ENCODE data around the gene FARS2.

Gene FARS2

DNA sequence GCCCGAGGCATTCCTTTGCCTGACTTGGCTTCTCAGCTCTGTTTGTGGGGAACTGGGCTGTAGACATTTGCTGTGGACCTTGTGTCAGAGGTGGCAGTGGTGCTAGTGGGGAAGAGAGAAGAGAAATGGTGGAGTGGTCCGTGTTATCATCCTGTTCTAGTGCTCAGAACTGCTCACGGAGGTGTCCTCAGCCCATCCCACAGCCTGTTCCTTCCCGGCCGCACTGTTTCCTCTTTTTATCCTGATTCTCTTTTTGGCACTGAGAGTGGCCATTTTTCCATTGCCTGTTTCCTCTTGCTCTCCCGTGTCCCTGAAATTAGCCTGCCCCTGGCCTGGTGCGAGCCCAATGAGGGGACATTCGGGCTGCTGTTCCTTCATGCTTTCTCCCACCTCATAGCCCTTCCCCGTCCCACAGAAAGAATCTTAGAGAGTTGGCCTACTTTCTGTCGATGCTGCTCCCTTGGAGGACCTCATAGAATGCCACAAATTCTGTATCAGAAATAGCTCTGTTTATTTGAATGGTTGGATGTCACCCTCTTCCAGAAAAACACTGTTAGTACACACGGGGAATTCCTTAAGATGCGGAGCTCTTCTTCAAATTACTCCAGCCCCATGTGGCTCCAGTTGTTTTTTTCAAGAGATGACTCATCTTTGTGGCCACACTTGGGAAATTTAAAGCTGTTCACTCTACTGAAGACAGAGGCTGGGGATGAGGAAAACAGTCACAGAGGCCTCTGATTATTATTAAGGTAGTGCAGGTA lies 26.1 kb downstream of the FARS2 start:
- no peak for DNase-seq

DNA sequence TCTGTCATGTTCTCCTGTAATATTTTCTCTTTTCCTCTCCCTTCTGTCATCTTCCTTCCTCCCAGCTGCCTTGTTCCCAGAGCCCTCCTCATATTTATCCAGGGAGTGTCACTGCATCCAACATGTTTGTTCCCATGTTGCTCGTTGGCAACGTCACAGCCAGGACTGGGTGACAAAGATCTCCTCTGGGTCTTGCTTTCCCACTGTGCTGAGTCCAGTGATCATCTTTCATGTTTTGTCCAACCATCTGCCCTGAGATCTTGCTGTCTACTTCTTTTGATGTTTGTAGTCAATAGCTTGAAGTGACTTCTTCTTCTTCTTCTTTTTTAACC lies 26.6 kb downstream of the FARS2 start:
- no peak for DNase-seq

GRCh38 chr6:5290097-5290496 lies 28.8 kb downstream of the FARS2 start:
- no peak for DNase-seq

GRCh38 chr6:5290500-5290899 lies 29.2 kb downstream of the FARS2 start:
- DNase-seq: no peak

- no peak for DNase-seq
Observed at GRCh38 chr6:5292154-5292553, 30.8 kb downstream of the FARS2 start.

GRCh38 chr6:5293692-5294091 lies 32.4 kb downstream of the FARS2 start:
- no peak for DNase-seq

DNA sequence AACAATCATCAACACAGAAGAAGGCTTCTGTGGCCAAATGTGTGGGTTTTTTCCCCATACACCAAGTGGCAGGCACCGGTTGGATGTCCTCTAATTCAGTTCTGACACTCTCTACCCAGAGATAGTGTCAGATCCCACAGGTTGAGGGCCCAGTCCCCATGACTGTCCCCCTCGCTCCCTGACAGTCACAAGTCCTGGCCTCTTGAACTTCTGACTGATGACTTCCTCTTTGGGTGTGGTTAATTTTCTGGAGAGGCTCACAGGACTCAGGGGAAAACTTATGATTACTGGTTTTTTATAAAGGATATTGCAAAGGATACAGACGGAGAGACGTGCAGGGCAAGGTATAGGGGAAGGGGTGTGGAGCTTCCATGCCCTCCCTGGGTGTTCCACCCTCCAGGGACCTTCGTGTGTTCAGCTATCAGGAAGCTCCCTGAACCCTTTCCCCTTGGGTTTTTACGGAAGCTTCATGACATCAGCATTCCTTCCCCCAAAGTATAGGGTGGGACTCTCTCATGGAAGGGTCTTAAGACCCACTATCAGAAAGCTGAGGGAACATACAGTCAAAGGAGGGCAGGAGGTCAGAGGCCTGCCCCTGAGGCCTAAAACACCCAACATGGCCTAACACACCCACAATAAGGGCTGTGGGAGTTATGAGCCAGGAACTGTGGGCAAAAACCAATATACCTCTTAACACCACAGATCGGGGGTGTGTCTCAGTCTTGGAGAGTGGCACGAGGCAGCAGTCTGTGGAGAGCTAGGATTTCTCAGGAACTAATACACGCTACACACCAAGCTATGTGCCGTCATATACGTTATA lies 33.3 kb downstream of the FARS2 start:
- DNase-seq: no peak

DNA sequence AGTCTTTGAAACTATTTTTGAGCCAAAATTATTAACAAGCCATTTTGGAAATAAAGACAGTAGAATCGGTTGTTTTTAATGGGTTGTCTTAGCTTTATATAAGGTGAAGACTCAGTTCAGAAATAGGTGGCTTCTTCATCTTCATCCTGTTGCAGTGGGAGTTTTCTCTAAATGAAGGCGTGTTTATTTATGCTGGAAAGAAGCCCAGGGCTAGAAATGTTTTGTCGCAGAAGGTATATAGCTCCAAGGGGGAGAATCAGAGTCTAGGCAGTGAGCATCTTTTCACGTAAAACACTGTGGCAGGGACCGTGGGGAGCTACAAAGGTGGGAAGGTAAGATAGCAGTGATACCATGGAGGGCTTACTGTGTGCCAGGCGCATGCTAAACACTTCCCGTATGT lies 34.3 kb downstream of the FARS2 start:
- no peak for DNase-seq

- no peak for DNase-seq
Observed at GRCh38 chr6:5300206-5300764, 39.0 kb downstream of the FARS2 start.

DNA sequence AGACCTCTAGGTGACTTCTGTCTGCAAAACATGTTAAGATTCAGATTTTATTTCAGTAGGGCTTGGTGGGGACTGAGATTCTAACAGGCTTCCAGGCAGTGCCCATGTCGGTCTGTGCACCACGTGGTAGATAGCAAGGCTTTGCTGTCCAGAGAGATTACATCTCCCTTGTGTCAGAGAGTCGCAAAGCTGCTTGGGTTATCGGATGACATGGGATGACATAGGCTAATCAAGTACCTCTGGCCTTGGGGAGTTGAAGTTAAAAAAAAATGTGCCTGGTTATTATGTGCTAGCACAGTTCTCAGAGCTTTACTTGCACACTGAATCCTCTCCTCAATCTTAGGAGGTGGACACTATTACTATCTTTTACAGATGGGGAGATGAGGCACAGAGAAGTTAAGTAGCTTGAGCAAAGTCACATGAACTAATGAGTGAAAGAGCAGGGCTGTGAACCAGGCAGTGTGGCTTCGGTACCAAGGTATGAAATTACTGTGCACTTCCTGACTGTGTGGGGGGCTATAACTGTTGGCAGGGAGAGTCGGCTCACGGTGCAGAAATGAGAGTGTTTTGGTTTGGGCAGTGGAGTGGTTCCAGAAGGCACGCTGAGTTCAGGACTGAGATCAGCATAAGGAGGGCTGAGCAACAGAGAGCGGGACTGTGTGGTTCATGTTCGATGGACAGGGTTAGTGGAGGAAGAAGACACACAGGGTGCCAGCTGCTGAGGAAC lies 41.1 kb downstream of the FARS2 start:
- no peak for DNase-seq

GRCh38 chr6:5302995-5303622 lies 41.8 kb downstream of the FARS2 start:
- DNase-seq: no peak

DNA sequence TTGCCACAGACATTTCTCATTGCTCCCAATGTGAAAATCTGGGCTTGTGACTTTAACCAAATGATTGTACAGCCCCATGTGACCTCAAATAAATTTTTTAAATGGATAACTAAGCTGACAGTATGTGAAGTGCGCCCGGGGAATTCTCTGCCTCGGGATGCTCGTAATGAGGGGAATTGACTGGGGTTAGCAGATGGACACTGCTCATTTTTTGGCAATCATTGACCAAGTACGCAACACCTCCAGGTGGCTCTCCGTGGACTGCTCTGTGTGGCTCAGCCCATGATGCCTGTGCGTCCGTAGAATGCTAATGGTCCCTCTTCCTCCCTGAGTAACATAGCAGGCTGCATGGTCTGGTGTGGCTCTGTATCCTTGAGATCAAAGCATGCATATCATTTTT lies 42.4 kb downstream of the FARS2 start:
- DNase-seq: no peak

GRCh38 chr6:5305968-5306626 lies 44.8 kb downstream of the FARS2 start:
- no peak for DNase-seq

DNA sequence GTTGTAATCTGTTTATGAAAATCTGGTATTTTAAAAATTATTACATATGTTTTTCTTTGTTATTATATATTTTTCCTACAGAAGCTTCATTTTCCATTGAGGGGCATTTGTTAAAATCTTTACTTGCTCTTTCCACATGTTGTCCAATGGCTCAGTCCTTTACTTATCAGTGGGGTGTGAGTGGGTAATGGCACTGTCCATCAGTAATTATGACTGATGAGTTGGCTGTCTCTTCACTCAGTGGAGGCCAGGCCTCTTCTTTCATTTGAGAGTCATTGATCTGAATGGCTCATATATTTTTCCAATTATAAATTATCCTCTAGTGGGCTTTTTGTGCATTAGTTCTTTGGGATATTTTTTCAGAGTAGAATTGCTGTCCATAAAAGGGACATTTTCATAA lies 45.7 kb downstream of the FARS2 start:
- no peak for DNase-seq

- DNase-seq: no peak
Observed at GRCh38 chr6:5308066-5308465, 46.8 kb downstream of the FARS2 start.

- no peak for DNase-seq
Observed at GRCh38 chr6:5314191-5314865, 53.0 kb downstream of the FARS2 start.

GRCh38 chr6:5315881-5316280 lies 54.6 kb downstream of the FARS2 start:
- DNase-seq: no peak

DNA sequence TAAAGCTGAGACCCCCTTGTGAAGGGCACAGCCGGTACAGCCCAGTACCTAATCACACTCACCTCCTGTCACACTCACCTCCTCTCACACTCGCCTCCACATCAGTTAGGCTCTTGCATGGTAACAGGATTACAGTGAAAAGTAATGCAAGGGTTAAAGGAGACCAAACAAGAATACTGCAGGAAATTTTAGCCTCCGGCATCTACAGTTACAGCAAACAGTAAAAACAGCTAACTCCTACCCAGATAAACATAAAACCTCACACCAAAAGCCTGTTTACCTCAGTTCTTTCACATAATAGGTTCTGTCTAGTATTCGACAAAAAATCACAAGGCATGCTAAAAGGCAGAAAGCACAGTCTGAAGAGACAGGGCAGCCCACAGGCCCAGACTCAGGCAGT lies 55.6 kb downstream of the FARS2 start:
- no peak for DNase-seq

- no peak for DNase-seq
Observed at GRCh38 chr6:5318617-5319272, 57.4 kb downstream of the FARS2 start.

DNA sequence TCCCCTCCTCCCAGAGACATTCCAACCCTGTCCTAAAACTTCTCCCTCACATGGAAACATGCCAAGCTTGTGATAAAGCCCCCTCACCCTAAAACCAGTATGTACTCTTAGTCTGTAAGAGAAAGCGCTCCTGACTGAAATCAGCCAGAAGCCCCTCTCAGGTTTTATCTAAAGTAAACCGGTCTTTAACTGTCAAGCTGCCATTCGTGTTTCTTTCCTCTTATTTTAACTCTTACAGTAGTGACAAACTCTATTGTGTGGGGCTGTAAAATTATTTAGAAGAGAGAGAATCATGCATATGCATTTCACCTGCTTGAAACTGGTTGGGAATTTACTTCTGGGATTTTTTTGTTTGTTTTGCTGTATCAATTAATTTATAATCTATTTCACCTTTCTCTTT lies 62.7 kb downstream of the FARS2 start:
- no peak for DNase-seq

DNA sequence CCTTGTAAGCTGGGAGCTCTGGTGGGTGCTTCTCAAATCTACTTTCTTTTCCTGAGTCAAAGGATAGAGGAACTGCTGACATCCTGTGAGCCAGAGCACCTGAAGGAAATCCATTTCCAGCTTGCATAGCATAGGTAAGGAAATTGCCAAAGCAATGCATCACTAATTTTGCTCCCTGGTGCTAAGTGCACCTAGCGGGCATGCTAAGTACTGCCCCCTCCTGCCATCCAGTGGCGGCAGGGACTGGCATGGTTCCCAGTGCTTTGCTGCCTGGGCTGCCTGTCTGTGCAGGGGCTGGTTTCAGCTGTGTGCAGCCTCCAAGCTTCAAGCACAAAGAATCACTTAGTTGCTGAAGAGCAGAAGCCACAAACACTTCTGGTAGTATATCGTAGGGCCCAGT lies 63.9 kb downstream of the FARS2 start:
- DNase-seq: peak; percentile 16

Measured in DMS79 (cell line).